ENCODE results near the gene HEPHL1. TPM values are rescaled to one million over a fixed set of nuclear protein-coding genes. Genes with fewer than 3 reads are reported as not detected.
"Not testable (repeated sequence)": the region's sequence is repeated elsewhere in the genome, so short reads cannot be mapped to it uniquely, and the experiment has no call there.

Gene HEPHL1, protein sequence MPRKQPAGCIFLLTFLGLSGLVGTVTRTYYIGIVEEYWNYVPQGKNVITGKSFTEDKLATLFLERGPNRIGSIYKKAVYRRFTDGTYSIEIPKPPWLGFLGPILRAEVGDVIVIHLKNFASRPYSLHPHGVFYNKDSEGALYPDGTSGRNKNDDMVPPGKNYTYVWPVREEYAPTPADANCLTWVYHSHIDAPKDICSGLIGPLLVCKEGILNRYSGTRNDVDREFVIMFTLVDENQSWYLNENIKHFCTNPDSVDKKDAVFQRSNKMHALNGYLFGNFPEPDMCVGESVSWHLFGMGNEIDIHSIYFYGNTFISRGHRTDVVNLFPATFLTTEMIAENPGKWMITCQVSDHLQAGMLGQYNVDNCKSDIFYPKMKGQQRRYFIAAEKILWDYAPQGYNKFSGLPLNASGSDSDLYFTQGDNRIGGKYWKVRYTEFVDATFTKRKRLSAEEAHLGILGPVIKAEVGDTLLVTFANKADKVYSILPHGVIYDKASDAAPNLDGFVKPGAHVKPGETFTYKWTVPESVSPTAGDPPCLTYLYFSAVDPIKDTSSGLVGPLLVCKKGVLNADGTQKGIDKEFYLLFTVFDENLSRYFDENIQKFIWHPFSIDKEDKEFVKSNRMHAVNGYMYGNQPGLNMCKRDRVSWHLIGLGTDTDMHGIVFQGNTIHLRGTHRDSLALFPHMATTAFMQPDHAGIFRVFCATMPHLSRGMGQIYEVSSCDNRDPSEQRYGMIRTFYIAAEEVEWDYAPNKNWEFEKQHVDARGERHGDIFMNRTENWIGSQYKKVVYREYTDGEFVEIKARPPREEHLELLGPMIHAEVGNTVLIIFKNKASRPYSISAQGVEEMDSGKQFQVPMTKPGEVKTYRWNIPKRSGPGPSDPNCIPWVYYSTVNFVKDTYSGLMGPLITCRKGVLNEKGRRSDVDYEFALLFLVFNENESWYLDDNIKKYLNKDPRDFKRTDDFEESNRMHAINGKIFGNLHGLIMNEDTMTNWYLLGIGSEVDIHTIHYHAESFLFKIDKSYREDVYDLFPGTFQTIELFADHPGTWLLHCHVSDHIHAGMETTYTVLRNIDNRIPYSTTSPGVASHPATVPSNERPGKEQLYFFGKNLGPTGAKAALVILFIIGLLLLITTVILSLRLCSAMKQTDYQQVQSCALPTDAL
- total RNA-seq = not detected

DNA sequence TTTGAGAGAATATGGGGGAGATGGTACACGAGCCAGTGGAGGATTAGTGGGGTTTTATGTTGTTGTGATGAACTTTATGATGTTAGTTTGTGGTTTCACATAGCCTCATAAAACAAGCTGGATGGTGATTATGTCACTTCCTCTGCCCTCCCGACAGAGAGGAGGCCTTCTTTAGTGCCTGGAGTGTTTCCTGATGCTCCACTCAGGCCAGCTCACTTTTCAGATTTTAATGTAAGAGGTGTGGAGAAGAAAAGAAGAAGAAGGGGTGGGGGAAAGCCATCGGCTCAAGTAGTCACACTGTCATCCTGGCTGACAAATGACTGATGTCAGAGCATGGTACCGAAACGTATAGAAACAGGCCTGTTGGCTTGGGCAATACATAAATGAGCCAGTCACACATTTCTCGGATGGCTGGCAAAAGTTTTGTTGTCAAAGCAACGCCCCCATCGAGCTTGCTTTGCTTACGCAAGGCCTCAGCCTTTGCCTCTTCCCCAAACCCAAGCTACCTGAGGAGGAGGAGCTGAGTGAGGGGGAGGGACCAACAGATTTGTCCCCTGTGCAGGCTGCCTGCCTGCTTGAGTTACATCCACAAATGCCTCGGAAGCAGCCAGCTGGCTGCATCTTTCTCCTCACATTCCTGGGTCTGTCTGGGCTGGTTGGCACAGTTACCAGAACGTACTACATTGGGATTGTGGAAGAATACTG lies at the start of gene HEPHL1:
Gene HEPHL1, plus strand, starts transcription at position 578 of the 705 bp plus-strand sequence. Its CDS starts 15 bp downstream, at position 593.
- TF ChIP-seq, protein P1, sequence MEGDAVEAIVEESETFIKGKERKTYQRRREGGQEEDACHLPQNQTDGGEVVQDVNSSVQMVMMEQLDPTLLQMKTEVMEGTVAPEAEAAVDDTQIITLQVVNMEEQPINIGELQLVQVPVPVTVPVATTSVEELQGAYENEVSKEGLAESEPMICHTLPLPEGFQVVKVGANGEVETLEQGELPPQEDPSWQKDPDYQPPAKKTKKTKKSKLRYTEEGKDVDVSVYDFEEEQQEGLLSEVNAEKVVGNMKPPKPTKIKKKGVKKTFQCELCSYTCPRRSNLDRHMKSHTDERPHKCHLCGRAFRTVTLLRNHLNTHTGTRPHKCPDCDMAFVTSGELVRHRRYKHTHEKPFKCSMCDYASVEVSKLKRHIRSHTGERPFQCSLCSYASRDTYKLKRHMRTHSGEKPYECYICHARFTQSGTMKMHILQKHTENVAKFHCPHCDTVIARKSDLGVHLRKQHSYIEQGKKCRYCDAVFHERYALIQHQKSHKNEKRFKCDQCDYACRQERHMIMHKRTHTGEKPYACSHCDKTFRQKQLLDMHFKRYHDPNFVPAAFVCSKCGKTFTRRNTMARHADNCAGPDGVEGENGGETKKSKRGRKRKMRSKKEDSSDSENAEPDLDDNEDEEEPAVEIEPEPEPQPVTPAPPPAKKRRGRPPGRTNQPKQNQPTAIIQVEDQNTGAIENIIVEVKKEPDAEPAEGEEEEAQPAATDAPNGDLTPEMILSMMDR (IDR thresholded peaks at IDR 0.05) = no peak
- DNase-seq (ENCODE audit: low spot score) = no peak
- no peak for ATAC-seq (ENCODE audit: low FRiP score)

DNA sequence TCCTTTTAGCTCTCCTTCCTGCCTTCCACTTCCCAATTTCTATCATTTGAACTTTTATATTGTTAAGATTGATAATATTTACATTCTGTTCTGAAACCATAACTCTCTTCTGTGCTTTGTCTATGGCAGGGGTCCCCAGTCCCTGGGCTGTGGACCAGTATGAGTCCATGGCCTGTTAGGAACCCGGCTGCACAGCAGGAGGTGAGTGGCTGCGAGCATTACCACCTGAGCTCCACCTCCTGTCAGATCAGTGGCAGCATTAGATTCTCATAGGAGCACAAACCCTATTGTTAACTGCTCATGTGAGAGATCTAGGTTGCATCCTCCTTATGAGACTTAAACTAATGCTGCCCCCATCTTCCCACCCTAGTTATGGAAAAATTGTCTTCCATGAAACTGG lies 48.4 kb upstream of the HEPHL1 start:
- no peak for DNase-seq (ENCODE audit: low spot score)
- TF ChIP-seq, protein P1 (IDR thresholded peaks at IDR 0.05) = no peak
- ATAC-seq (ENCODE audit: low FRiP score) = no peak

DNA sequence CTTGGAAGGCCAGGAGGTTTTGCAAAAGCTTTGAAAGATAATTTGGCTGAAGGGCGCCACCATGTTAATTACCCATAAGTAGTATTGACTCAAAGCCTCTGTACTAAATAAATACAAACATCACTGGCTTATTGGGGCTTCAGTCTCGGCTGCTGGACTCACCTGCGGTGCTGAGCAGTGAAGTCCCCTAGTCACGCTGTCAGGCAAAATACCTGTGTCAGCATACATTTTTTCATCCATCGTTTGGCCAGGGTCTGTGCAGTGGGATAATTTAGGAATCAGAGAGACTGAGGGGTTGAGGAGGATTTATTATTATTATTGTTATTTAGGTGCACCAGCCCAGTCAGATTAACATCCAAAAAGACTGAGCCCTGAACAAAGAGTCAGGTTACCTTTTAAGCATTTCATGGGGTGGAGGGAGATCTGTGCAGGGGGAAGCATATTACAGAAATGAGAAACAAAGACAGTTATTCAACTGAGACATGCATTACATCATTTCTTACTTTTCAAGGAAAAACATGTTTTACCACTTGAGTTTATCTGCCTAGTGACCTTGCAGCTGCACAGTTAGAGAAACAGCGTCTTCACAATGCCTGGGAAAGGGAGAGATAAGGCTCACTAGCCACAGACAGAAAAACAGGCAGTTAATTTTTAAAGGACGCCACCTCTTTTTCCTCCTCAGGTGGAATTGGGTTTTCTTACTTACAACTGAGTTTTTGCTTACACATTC lies 47.7 kb upstream of the HEPHL1 start:
- DNase-seq (ENCODE audit: low spot score); ATAC-seq (ENCODE audit: low FRiP score): not testable (repeated sequence)

DNA sequence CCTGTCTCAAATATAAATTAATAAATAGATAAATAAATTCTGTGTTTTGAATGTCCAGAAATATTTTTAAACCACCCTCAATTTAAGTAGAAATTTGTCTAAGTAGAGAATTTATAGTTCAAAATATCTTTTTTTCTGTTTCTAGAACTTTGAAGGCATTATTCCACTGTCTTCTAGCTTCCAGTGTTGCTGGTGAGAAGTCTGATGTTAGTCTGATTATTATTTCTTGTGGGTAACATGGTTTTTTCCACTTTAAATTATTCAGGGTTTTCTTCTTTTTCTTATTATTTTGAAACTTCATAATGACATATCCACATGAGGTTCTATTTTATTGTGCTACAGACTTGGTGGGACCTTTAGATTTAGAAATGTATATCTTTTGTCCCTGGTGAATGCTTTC lies 46.4 kb upstream of the HEPHL1 start:
- TF ChIP-seq, protein P1 (IDR thresholded peaks at IDR 0.05) = no peak

DNA sequence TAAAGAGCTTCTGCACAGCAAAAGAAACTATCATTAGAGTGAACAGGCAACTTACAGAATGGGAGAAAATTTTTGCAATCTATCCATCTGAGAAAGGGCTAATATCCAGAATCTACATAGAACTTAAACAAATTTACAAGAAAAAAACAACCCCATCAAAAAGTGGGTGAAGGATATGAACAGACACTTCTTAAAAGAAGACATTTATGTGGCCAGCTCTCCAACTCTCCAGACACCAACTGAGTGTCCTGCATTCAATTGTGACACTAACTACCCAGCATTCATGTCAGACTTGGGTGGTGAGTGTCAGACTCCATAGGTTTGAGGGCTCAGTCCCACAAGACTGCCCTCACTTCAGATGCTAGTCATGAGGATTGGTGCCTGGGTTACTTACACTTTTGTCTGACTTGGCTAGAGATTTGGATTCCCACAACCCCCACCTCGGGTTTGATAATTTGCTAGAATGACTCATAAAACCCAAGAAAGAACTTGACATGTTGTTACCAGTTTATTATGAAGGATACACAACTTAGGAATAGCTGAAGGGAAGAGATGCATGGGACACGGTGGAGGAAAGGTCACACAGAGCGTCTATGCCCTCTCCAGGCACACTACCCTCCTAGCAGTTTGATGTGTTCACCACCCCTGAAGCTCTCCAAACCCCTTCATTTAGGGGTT lies 44.4 kb upstream of the HEPHL1 start:
- DNase-seq (ENCODE audit: low spot score); ATAC-seq (ENCODE audit: low FRiP score): not testable (repeated sequence)

More for the DNA sequence above, 46.4 kb upstream of the HEPHL1 start:
- no peak for ATAC-seq (ENCODE audit: low FRiP score)
- DNase-seq (ENCODE audit: low spot score) = no peak

DNA sequence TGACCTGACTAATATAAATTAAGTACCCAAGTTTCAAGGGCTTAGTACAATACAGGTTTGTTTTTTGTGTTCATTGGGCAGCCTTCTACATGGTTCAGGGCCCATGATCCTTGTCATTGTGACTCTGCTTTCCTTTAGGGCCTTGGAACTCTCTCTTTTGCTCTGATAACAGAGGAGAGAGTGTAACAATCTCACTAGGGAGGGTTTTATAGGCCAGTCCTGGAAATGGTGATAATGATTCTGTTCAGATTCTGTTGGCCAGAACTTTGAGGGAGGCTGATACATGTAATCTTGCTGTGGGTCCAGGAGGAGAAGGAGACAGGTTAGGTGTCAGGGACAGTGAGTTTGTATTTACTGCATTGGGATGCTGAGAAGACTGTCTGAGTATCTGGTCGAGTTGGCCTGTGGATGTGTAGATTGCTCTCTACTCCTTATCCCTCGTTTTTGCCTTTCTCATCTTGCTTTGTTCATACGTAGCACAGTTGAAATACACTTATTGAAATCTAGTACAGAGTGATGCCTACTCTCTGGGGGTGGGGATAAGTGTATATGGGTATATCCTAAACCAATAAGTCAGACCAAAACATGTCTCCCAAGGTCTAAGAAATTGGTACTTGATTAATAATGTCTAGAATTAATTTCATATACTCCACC lies 37.5 kb upstream of the HEPHL1 start:
- DNase-seq (ENCODE audit: low spot score) = no peak
- TF ChIP-seq, protein P1 (IDR thresholded peaks at IDR 0.05) = no peak
- no peak for ATAC-seq (ENCODE audit: low FRiP score)

Data from omental fat pad (tissue), 4 donors.